ENCODE results near the gene DHX34.

DNA sequence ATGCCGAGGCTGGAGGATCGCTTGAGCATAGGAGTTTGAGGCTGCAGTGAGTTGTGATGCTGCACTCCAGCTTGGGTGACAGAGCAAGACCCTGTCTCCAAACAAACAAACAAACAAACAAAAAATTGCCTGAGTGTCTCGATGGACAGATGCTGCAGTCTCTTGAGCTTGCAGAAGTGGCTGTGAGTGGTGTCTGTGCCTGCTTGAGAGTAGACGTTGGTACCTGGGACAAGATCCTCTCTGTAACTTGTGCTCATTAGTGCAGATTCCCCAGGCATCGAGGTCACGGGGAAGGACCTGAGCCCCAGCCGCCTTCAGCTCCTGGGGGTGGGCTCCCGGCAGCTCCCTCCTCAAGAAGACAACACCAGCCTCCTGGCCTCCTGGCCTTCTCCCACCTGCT lies 25.7 kb upstream of the DHX34 start:
- TF ChIP-seq CTCF (IDR thresholded peaks at IDR 0.05; ENCODE audit: low read depth, low read length, poor library complexity, severe bottlenecking) (no peak), EZH2phosphoT487 (IDR thresholded peaks at IDR 0.05; ENCODE audit: borderline replicate concordance, low read length) (no peak)
